ENCODE measurements around the gene GTPBP3.

The GTPBP3 gene

DNA sequence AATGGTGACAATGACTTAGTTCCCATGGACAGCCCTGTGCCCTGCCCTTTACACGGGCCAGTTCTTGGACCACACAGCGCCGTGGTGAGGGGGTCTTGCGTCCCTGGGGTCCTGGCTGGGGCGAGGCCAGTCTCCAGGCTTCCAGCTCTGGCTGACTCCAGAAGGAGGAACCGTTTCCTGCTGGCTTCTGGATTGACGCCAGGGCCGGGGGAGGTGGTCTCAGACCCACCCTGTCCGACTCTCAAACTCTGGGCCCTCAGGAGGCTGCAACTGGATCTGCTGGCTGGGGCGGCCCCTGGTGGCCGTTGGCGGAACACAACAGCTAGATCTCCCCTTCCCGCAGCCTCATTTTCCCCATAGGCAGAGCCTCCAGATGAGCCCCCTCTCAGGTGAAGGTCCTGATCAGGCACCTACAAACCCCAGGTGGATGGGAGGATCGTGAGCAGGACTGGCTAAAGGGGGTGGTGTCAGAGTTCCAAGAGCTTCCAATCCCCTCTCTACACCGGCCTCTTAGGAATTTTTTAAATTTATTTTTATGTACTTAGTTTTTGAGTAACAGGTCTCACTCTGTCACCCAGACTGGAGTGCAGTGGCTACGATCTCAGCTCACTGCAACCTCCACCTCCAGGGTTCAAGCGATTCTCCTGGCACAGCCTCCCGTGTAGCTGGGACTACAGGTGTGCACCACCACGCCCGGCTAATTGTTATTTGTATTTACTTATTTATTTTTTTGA lies 48.7 kb downstream of the GTPBP3 start:
- DNase-seq (ENCODE audit: low read depth) = no peak

DNA sequence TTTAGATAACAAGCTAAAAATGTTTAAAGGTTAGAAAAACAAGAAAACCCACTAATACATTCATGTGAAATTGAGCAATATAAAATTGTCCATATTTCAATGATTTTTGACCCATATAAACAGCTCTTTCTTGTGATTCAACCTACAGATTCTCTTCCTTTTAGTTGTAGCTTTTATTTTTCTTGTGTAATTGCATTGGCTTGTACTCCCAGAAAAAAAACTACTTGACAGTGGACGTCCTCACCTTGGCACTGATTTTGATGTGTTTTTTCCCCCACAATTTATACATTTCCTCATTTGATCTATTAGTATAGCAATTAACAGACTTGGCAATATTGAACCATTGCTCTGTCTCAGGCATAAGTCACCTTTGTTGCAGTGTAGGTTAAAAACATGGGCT lies 51.9 kb downstream of the GTPBP3 start:
- no peak for DNase-seq (ENCODE audit: low read depth)

DNA sequence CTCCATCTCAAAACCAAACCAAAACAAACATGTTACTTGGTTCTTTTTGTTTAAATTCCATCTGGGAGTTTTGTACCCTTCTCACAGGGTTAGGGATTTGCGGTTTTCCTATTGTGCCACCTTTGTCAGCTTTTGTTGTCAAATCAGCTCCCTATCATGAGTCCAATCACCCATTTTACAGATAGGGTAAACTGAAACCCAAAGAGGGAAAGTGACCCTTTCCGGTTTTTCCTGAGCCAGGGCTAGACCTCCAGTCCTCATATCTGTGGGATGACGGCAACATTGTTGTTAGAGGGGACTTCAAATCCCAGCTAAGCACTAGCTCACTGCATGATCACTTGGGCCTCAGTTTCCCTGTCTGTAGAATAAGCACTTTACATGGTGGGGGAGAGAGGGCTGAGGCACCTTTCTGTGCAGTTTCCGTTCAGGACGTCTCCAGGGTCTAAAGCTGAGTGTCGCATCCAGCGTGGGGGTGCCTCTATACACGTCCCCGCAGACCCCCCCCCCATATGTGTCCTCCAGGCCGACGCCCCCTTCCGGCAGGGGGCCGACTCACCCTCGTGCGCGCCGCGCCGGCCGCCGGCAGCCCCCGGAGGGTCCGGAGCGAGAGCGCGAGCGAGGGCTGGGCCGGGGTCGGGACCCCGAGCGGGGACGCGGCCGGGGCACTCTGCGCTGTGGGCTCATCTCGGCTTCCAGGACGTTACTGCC lies 52.8 kb downstream of the GTPBP3 start:
- DNase-seq (ENCODE audit: low read depth) = no peak

DNA sequence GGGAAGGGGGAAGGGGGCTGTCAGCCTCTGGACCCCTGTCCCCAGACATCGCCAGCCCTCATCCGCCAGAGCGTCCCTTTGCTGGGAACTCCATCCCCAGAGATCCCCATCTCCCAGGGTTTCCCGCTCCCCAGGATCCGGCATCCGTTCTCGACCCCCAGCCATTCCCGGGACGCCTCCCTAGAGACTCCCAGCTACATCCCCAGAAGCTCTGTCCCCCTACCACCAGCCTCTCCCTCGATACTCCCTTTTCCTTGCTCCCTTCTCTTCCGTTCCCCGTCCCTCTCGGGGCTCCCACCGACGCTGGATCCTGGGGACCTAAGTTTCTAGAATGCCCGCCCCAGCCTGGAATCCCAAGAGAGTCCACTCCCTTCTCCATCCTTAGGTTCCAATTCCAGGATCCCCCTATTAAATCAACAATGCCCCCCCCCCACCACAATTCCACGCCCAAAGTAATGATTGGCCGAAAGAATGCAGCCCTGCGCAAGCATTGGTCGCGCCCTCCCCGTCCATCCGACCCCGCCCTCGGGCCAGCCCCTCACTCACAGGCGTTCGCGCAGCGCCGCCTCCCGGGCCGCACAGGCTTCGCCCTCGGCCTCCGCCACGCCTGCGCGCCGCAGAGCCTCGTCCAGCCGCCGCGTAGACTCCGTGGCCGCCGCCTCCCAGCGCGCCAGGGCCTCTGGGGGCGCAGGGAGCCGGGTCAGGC lies 53.5 kb downstream of the GTPBP3 start:
- DNase-seq (ENCODE audit: low read depth) = peak; percentile 84

DNA sequence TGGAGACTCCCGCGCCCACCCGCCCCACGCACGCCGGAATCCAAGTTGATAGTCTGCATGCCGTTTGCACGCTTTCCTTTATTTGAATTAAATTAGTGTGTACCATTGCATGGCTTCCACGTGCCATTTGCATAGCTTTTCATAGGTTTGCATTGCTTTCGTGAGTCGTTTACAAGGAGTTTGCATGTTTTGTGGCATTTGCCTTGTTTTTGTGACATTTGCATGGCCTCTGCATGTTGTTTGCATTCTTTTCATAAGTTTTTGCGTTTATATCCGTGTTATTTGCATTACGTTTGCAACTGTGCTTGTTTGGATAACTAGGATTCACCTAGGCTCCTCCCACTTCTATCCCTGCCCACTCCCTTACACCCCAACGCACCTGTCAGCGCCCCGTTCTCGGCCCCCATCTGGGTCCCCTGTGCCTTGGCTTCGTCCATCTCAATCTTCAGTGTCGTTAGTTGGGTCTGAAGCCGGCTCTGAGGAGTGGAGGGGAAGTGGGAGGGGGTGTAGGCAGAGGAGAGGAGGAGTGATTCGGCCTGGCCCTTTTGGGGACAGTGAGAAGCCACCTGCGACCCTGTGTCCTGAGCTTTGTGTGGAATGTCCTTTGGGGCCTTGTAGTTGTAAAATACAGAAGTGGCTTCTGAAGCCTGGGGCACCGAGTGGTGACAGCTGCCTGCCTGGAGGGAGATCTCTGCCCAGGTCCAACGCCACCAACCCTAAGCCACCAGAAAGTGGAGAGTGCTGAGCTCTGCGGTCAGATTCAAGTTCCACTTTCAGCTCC lies 54.2 kb downstream of the GTPBP3 start:
- DNase-seq (ENCODE audit: low read depth) = peak; percentile 51

Measured in amniotic epithelial cell (primary cell).